GM10266 (cell line): ENCODE results near the gene MAP4K4.

ENCODE experiments used
- DNase-seq: peaks from one replicate; pipeline ENCODE4 v3.0.0; 2012; ENCODE audit errors: extremely low spot score
- CTCF ChIP-seq: IDR thresholded peaks from 2 replicates; pipeline ENCODE4 v1.5.1; 2012; ENCODE audit warnings: mild to moderate bottlenecking, low read depth; ENCODE audit not compliant: control insufficient read depth, insufficient read depth; ENCODE audit errors: missing control alignments

Gene MAP4K4

GRCh38 chr2:101809698-101810097 is 112.2 kb downstream of the MAP4K4 start:
- TF ChIP-seq CTCF: no peak
- DNase-seq: no peak

GRCh38 chr2:101811226-101812015 is 113.9 kb downstream of the MAP4K4 start:
- DNase-seq: no peak

GRCh38 chr2:101812226-101812625 is 114.7 kb downstream of the MAP4K4 start:
- no peak for TF ChIP-seq CTCF
- DNase-seq: no peak

More at GRCh38 chr2:101811226-101812015, 113.9 kb downstream of the MAP4K4 start:
- no peak for TF ChIP-seq CTCF

GRCh38 chr2:101814752-101815151 is 117.2 kb downstream of the MAP4K4 start:
- DNase-seq: no peak
- no peak for TF ChIP-seq CTCF

- DNase-seq: no peak
- TF ChIP-seq CTCF: no peak
These were observed 117.6 kb downstream of the MAP4K4 start for GRCh38 chr2:101815154-101815553.

- DNase-seq: no peak
- no peak for TF ChIP-seq CTCF
These were observed 118.4 kb downstream of the MAP4K4 start for GRCh38 chr2:101815739-101816391.

- no peak for DNase-seq
- no peak for TF ChIP-seq CTCF
These were observed 119.1 kb downstream of the MAP4K4 start for GRCh38 chr2:101816598-101816997.
